GM10266 (cell line): ENCODE data around the gene AMZ2.

ENCODE experiments used
- DNase-seq: peaks from one replicate; pipeline ENCODE4 v3.0.0; 2012; ENCODE audit errors: extremely low spot score
- CTCF ChIP-seq: IDR thresholded peaks from 2 replicates; pipeline ENCODE4 v1.5.1; 2012; ENCODE audit warnings: mild to moderate bottlenecking, low read depth; ENCODE audit not compliant: control insufficient read depth, insufficient read depth; ENCODE audit errors: missing control alignments

AMZ2 gene

GRCh38 chr17:68294196-68294555, 46.3 kb downstream of the AMZ2 start:
- no peak for TF ChIP-seq CTCF
- DNase-seq, result no peak

GRCh38 chr17:68294617-68295016, 46.8 kb downstream of the AMZ2 start:
- DNase-seq, result no peak
- TF ChIP-seq CTCF, result no peak

GRCh38 chr17:68295086-68295485, 47.2 kb downstream of the AMZ2 start:
- TF ChIP-seq CTCF, result no peak

GRCh38 chr17:68296217-68297191, 48.7 kb downstream of the AMZ2 start:
- DNase-seq, result no peak
- no peak for TF ChIP-seq CTCF

More at GRCh38 chr17:68295086-68295485, 47.2 kb downstream of the AMZ2 start:
- no peak for DNase-seq

- no peak for DNase-seq
- no peak for TF ChIP-seq CTCF
Observed at GRCh38 chr17:68297195-68297594, 49.4 kb downstream of the AMZ2 start.

GRCh38 chr17:68298601-68299000, 50.8 kb downstream of the AMZ2 start:
- TF ChIP-seq CTCF, result no peak

GRCh38 chr17:68299817-68300216, 52.0 kb downstream of the AMZ2 start:
- TF ChIP-seq CTCF, result no peak

More at GRCh38 chr17:68298601-68299000, 50.8 kb downstream of the AMZ2 start:
- no peak for DNase-seq

More at GRCh38 chr17:68299817-68300216, 52.0 kb downstream of the AMZ2 start:
- no peak for DNase-seq
